ENCODE data around the gene EVA1C. TPM values are rescaled to one million over a fixed set of nuclear protein-coding genes. Genes with fewer than 3 reads are reported as not detected.
A peak's percentile ranks its signal among the peaks of the same experiment; 100 is the strongest.

EVA1C gene
- total and polyA plus RNA-seq, 3 donors from 2014 or later: 28.4 to 47.0 (median 44.2) TPM

DNA sequence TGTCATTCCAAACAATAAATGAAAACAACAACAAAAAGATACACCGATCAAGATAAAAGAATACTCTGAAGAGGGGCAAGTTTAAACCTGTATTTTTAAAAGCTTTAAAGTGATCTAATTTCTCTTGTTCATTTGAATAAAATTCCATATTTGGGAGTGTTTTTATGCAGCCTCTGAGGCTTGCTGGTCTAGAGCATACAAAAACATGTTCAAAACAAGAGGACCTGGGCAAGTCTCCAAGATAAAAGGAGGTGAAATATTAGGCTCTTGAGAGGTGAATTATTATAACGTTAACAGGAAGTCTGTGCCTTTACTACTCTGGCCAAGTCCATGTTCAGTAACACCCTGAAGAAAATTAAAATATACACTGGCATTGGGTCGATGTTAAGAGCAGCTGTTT, 39.8 kb upstream of the EVA1C start:
- DNase-seq: no peak
- Histone ChIP-seq H3K4me1 (peaks cover 7% of the 10 kb centered on the region), H3K27ac (peak overlapping the region; percentile 59 to 81), H3K4me3 (no peak overlapping the region), H3K9me3 (no peaks in the 10 kb centered on the region), H3K27me3 (no peaks in the 10 kb centered on the region), H3K36me3 (ENCODE audit: low read depth, missing control alignments) (no peaks in the 10 kb centered on the region)
- intact Hi-C loops (cut with DNase I; ENCODE audit: low total_unique reads): no loop called here
- TF ChIP-seq POLR2A (IDR thresholded peaks at IDR 0.05): no peak
- TF ChIP-seq, protein P1, sequence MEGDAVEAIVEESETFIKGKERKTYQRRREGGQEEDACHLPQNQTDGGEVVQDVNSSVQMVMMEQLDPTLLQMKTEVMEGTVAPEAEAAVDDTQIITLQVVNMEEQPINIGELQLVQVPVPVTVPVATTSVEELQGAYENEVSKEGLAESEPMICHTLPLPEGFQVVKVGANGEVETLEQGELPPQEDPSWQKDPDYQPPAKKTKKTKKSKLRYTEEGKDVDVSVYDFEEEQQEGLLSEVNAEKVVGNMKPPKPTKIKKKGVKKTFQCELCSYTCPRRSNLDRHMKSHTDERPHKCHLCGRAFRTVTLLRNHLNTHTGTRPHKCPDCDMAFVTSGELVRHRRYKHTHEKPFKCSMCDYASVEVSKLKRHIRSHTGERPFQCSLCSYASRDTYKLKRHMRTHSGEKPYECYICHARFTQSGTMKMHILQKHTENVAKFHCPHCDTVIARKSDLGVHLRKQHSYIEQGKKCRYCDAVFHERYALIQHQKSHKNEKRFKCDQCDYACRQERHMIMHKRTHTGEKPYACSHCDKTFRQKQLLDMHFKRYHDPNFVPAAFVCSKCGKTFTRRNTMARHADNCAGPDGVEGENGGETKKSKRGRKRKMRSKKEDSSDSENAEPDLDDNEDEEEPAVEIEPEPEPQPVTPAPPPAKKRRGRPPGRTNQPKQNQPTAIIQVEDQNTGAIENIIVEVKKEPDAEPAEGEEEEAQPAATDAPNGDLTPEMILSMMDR (IDR thresholded peaks at IDR 0.05): no peak
- WGBS, 2 donors: 53 to 57% methylated on average over 3 of the region's 3 CpGs

DNA sequence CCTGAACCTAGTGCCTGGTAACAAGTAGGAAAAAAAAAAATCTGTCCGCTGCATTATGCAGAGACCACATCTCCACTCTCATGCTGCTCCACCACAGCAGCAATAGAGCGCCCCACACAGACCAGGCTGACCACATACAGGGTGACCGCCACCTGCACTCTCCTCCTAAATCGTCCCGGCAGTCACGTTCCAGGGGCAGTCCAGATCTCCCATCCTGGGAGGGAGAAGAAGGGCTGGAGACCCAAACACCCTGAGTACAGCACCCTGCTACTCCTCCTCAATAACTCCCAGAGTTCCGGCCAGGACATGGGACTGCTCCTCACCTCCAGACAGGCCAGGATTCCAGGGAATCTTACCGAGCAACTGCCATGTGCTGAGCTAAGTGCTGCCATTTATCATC, 35.0 kb upstream of the EVA1C start:
- no peak for TF ChIP-seq POLR2A (IDR thresholded peaks at IDR 0.05)
- TF ChIP-seq, protein P1 (IDR thresholded peaks at IDR 0.05): no peak
- H3K27me3 ChIP-seq: no peaks in the 10 kb centered on the region
- no peak overlapping the region for H3K4me3 ChIP-seq
- no peak overlapping the region for H3K27ac ChIP-seq
- no peaks in the 10 kb centered on the region for H3K9me3 ChIP-seq
- intact Hi-C loops (cut with DNase I; ENCODE audit: low total_unique reads): no loop called here
- H3K4me1 ChIP-seq: peaks cover under 1% of the 10 kb centered on the region
- no peaks in the 10 kb centered on the region for H3K36me3 ChIP-seq (ENCODE audit: low read depth, missing control alignments)
- DNase-seq: no peak
- 83 to 92% methylated on average over 8 of the region's 8 CpGs for WGBS, 2 donors

DNA sequence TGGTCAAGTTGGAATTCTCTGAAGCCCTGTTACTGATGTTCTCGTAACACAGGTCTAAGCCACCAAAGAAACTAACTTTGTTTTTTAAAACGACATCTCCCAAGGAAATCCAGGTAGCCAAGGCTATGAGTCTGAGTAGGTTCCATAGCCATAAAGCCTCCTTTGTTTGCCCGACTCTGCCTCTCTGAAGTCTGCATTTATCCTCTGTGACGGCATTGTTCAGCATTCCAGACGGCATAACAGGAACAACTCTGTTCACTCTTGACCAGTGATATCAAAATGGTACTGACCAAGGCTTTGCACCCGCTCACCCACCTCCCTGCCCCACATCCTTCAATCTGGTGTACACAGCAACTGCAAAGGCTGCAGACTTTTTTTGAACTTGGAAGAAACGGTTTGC, 34.5 kb upstream of the EVA1C start:
- H3K27me3 ChIP-seq: no peaks in the 10 kb centered on the region
- intact Hi-C loops (cut with DNase I; ENCODE audit: low total_unique reads): no loop called here
- DNase-seq: no peak
- H3K9me3 ChIP-seq: no peaks in the 10 kb centered on the region
- WGBS, 2 donors: 57 to 59% methylated on average over 7 of the region's 7 CpGs
- TF ChIP-seq, protein P1 (IDR thresholded peaks at IDR 0.05): no peak
- TF ChIP-seq POLR2A (IDR thresholded peaks at IDR 0.05): no peak
- H3K36me3 ChIP-seq (ENCODE audit: low read depth, missing control alignments): no peaks in the 10 kb centered on the region
- H3K27ac ChIP-seq: no peak overlapping the region
- no peak overlapping the region for H3K4me3 ChIP-seq
- no peaks in the 10 kb centered on the region for H3K4me1 ChIP-seq

DNA sequence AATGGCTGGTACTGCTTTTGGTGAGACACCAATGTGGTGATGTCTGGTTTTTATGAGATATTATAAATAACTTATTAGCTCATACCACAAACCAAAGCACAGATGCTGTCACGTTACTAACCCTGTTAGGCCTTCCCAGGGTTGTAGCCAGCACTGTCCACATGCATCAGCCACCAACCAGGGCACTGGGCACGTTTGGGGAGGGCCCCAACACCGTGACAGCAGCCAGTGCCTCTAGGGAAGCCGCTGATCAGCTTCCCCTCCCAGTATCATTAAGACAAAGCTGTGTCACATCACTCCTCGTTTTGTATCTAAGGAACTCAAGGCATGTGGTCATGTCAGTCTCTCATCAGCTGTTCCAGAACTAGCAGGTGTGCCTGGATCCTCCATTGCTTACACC, 33.5 kb upstream of the EVA1C start:
- WGBS, 2 donors: 76 to 83% methylated on average over 5 of the region's 5 CpGs
- Histone ChIP-seq H3K36me3 (ENCODE audit: low read depth, missing control alignments) (no peaks in the 10 kb centered on the region), H3K27me3 (no peaks in the 10 kb centered on the region), H3K4me3 (no peak overlapping the region), H3K4me1 (no peaks in the 10 kb centered on the region), H3K9me3 (no peaks in the 10 kb centered on the region), H3K27ac (no peak overlapping the region)
- no peak for TF ChIP-seq POLR2A (IDR thresholded peaks at IDR 0.05)
- TF ChIP-seq, protein P1 (IDR thresholded peaks at IDR 0.05): no peak
- intact Hi-C loops (cut with DNase I; ENCODE audit: low total_unique reads): no loop called here
- no peak for DNase-seq

DNA sequence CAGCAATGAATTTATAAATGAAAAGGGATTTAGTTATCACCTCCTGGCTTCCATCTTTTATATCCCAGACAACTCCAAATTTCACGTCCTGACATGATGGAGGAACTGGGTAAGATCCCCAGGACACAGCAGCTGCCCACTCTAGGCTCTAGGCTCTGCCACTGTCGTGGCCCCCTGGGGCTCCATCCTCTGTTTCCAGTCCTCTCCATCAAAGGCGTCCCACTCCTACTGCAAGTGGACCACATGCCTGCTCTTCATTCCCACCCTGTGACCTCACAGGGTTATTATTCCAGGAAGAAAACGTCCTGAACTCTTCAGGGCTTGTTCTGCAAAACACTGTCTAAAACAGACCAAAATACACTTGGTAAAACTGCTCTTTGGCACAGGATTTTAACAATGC, 31.6 kb upstream of the EVA1C start:
- WGBS, 2 donors: 65 to 66% methylated on average over 4 of the region's 4 CpGs
- no peak for DNase-seq
- H3K27ac ChIP-seq: peak overlapping the region; percentile 63 to 66
- peaks cover 1% of the 10 kb centered on the region for H3K4me1 ChIP-seq
- no peaks in the 10 kb centered on the region for H3K9me3 ChIP-seq
- no peak overlapping the region for H3K4me3 ChIP-seq
- H3K27me3 ChIP-seq: no peaks in the 10 kb centered on the region
- TF ChIP-seq POLR2A (IDR thresholded peaks at IDR 0.05): no peak
- TF ChIP-seq, protein P1 (IDR thresholded peaks at IDR 0.05): no peak
- no peaks in the 10 kb centered on the region for H3K36me3 ChIP-seq (ENCODE audit: low read depth, missing control alignments)
- intact Hi-C loops (cut with DNase I; ENCODE audit: low total_unique reads): no loop called here
